Natural killer cell (primary cell): ENCODE results near the gene PLCB1. TPM values are rescaled to one million over a fixed set of nuclear protein-coding genes. Genes with fewer than 3 reads are reported as not detected.

Experiments used
- ATAC-seq, 3 donors: fragments of 150-1000 bp in 2 of 3; fragments of 200-7000 bp in 1 of 3; cut with Tn5 transposase; 1 replicate in 1 of 3; 2 replicates in 2 of 3; pipeline ENCODE4 v1.10.0; 2021; ENCODE audit warnings: mild to moderate bottlenecking in 2 of 3, moderate library complexity in 2 of 3
- DNase-seq, 2 donors: peaks; one replicate each; pipeline versions ENCODE4 v3.0.0 to v3.0.0-alpha.2; 2013 to 2021; ENCODE audit warnings: mixed read lengths in 1 of 2
- H3K27ac ChIP-seq: one replicate; pipeline ENCODE4 v1.5.1; 2013; ENCODE audit warnings: mild to moderate bottlenecking, low read length
- H3K27me3 ChIP-seq: one replicate; pipeline ENCODE4 v1.6.1; 2013; ENCODE audit warnings: low read length; ENCODE audit not compliant: control insufficient read depth, insufficient read depth
- H3K36me3 ChIP-seq: one replicate; pipeline ENCODE4 v1.6.1; 2013; ENCODE audit warnings: low read length; ENCODE audit not compliant: control insufficient read depth, insufficient read depth
- H3K4me1 ChIP-seq: one replicate; pipeline ENCODE4 v1.6.1; 2013; ENCODE audit warnings: low read length; ENCODE audit not compliant: control insufficient read depth, insufficient read depth
- H3K4me3 ChIP-seq: one replicate; pipeline ENCODE4 v1.5.1; 2013; ENCODE audit warnings: low read length
- H3K9me3 ChIP-seq: one replicate; pipeline ENCODE4 v1.6.1; 2013; ENCODE audit warnings: low read length; ENCODE audit not compliant: control insufficient read depth, insufficient read depth
- H3K27ac Mint-ChIP-seq, 2 donors: one replicate each; pipeline ENCODE4 v1.8.0; 2022; ENCODE audit warnings: mild to moderate bottlenecking in 2 of 2, mixed read lengths in 2 of 2, moderate library complexity in 1 of 2
- H3K27me3 Mint-ChIP-seq, 2 donors: one replicate each; pipeline ENCODE4 v1.8.0; 2022; ENCODE audit warnings: low read depth in 2 of 2, mixed read lengths in 2 of 2
- H3K36me3 Mint-ChIP-seq: one replicate; pipeline ENCODE4 v1.8.0; 2022; ENCODE audit warnings: mixed read lengths
- H3K4me1 Mint-ChIP-seq, 2 donors: one replicate each; pipeline ENCODE4 v1.8.0; 2022; ENCODE audit warnings: mixed read lengths in 2 of 2
- H3K4me3 Mint-ChIP-seq: one replicate; pipeline ENCODE4 v1.8.0; 2022; ENCODE audit warnings: mild to moderate bottlenecking, moderate library complexity, mixed read lengths
- H3K9me3 Mint-ChIP-seq, 2 donors: one replicate each; pipeline ENCODE4 v1.8.0; 2022; ENCODE audit warnings: mixed read lengths in 2 of 2
- WGBS: methylation state at CpG from one replicate; pipeline ENCODE4 v1.1.7; 2013; ENCODE audit warnings: missing lambda C conversion rate; ENCODE audit not compliant: insufficient coverage; 5-methylcytosine and 5-hydroxymethylcytosine counted together
- intact Hi-C: fragments of 100-400 bp; cut with micrococcal nuclease; formaldehyde crosslinking; loops from one replicate; pipeline ENCODE4 v1.14.2; 2022
- total RNA-seq, 4 donors: library from RNA; stranded (reverse); fragments of 120-200 nt in 1 of 4; gene quantifications; one replicate each; pipeline versions ENCODE4 v1.2.3 to v1.2.4, GENCODE V29; 2013 to 2022
- TF ChIP-seq, protein P1 (sequence below): fragments of 200-600 bp; IDR thresholded peaks from one replicate; pipeline ENCODE4 v1.8.0; 2022; ENCODE audit warnings: antibody characterized with exemption

The PLCB1 gene
- total RNA-seq, 3 donors from 2014 or later (not counting 1 experiment from before 2014, with no cell fraction given): 48.7 to 66.2 (median 57.7) TPM

DNA sequence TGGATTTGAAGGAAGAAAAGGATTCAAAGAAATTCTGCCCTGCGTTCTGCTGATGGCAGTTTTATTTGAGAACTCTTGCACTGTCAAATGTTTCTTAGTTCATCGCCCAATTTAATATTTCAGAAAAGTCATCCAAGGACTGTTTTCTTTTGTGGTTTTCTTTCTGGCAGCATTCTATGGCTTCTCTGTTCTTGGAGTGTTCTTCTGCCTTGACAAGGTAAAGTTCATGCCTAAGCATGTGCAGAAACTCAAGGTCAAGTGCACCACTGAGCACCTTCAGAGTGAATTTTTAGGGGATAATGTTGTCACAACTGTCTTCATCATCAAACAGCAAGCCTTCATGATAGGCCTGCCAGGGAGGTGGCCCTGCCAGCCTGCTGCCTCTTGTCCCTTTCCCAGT is 225.6 kb downstream of the PLCB1 start:
- H3K36me3 Mint-ChIP-seq: no peaks in the 10 kb centered on the region
- Histone ChIP-seq H3K4me3 (no peak overlapping the region), H3K9me3 (no peaks in the 10 kb centered on the region), H3K4me1 (no peaks in the 10 kb centered on the region), H3K27ac (no peak overlapping the region), H3K36me3 (no peaks in the 10 kb centered on the region), H3K27me3 (no peaks in the 10 kb centered on the region)
- H3K9me3 Mint-ChIP-seq: no peaks in the 10 kb centered on the region
- ATAC-seq: no peak
- no peaks in the 10 kb centered on the region for H3K27me3 Mint-ChIP-seq
- peaks cover 25 to 44% of the 10 kb centered on the region in 2 donors for H3K4me1 Mint-ChIP-seq
- WGBS: 64% methylated on average over 2 of the region's 2 CpGs
- no peak overlapping the region for H3K27ac Mint-ChIP-seq
- H3K4me3 Mint-ChIP-seq: no peak overlapping the region
- TF ChIP-seq, protein P1, sequence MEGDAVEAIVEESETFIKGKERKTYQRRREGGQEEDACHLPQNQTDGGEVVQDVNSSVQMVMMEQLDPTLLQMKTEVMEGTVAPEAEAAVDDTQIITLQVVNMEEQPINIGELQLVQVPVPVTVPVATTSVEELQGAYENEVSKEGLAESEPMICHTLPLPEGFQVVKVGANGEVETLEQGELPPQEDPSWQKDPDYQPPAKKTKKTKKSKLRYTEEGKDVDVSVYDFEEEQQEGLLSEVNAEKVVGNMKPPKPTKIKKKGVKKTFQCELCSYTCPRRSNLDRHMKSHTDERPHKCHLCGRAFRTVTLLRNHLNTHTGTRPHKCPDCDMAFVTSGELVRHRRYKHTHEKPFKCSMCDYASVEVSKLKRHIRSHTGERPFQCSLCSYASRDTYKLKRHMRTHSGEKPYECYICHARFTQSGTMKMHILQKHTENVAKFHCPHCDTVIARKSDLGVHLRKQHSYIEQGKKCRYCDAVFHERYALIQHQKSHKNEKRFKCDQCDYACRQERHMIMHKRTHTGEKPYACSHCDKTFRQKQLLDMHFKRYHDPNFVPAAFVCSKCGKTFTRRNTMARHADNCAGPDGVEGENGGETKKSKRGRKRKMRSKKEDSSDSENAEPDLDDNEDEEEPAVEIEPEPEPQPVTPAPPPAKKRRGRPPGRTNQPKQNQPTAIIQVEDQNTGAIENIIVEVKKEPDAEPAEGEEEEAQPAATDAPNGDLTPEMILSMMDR: no peak
- DNase-seq: no peak
- intact Hi-C loops: no loop called here

DNA sequence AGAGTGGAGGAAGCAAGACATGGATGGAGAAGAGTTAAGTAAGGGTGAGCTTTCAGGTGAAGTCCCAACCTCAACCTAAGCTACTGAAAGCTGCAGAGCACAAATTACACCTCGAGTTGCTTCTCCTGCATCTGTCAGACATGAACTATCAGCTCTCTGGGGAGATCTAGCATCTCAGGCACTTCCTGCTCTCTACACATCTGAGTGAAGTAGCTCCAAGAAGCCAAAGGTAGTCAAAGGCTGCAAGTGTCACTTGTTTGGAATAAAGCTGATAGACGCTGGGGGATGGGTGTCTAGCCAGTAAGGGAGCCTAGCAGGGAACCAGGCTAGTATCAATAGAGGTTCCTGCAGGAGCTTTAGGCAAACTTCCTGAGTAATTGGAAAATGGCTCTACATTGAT is 228.0 kb downstream of the PLCB1 start:
- DNase-seq: no peak
- Histone ChIP-seq H3K36me3 (no peaks in the 10 kb centered on the region), H3K9me3 (no peaks in the 10 kb centered on the region), H3K4me3 (no peak overlapping the region), H3K27me3 (no peaks in the 10 kb centered on the region), H3K4me1 (no peaks in the 10 kb centered on the region), H3K27ac (no peak overlapping the region)
- no peak overlapping the region for H3K4me3 Mint-ChIP-seq
- H3K27ac Mint-ChIP-seq: no peak overlapping the region
- H3K9me3 Mint-ChIP-seq: no peaks in the 10 kb centered on the region
- ATAC-seq: no peak
- TF ChIP-seq, protein P1: no peak
- WGBS: 60% methylated on average over 2 of the region's 2 CpGs
- intact Hi-C loops: no loop called here
- H3K27me3 Mint-ChIP-seq: no peaks in the 10 kb centered on the region
- peaks cover 22 to 41% of the 10 kb centered on the region in 2 donors for H3K4me1 Mint-ChIP-seq
- H3K36me3 Mint-ChIP-seq: no peaks in the 10 kb centered on the region

DNA sequence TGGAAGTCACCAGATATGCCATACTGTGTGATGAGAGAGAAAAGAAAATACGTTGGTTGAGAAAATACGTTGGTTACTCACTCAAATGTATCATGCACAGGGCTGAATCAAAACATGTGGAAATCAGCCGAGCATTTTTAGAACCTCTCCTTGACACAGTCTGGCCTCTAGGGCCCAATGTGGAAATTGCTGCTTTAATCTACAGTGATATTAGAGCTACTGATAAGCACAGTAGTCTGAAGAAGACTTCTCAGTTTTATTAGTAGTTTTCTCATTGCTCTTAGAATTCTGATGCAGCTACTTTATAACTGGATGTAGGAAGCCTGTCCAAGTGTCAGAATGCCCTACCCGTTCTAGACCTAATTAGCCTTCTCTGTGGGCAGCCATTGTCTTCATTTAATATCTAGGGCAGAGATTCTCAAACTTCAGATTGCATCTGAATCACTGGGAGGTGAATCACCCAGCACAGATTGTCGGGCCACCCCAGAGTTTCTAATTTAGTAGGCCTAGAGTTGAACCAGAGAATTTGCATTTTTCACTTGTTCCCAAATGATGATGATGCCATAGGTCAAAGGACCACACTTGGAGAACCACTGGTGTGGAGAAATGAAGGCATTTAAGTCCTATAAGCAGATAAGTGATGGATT is 229.1 kb downstream of the PLCB1 start:
- 68% methylated on average over 5 of the region's 5 CpGs for WGBS
- Histone ChIP-seq H3K27me3 (no peaks in the 10 kb centered on the region), H3K4me3 (no peak overlapping the region), H3K27ac (no peak overlapping the region), H3K9me3 (no peaks in the 10 kb centered on the region), H3K4me1 (no peaks in the 10 kb centered on the region), H3K36me3 (no peaks in the 10 kb centered on the region)
- intact Hi-C loops: no loop called here
- TF ChIP-seq, protein P1: no peak
- Mint-ChIP-seq H3K36me3 (no peaks in the 10 kb centered on the region), H3K9me3 (no peaks in the 10 kb centered on the region), H3K27ac (no peak overlapping the region), H3K27me3 (no peaks in the 10 kb centered on the region), H3K4me3 (no peak overlapping the region), H3K4me1 (peaks cover 21 to 39% of the 10 kb centered on the region in 2 donors)
- ATAC-seq (no peak), DNase-seq (no peak)

DNA sequence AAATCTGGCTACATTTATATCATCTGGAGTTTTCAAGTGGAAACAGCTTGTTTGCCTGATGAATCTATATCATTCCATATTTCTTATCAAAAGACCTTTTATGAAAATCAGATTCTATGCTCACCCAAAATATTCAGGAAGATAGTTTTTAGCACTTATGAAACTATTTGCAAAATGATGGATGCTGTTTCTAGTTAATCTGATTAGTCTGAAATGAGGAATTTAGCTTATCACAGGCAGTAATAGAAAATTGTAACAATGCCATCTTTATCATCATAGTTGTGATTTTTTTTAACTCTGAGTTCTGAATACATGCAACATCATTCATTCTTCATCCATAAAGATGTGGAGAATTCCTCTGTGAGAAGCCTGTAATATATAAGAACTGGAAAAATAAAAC is 229.7 kb downstream of the PLCB1 start:
- Histone ChIP-seq H3K27ac (no peak overlapping the region), H3K9me3 (no peaks in the 10 kb centered on the region), H3K4me1 (no peaks in the 10 kb centered on the region), H3K4me3 (no peak overlapping the region), H3K36me3 (no peaks in the 10 kb centered on the region), H3K27me3 (no peaks in the 10 kb centered on the region)
- Mint-ChIP-seq H3K9me3 (no peaks in the 10 kb centered on the region), H3K36me3 (no peaks in the 10 kb centered on the region), H3K4me1 (peaks cover 15 to 33% of the 10 kb centered on the region in 2 donors), H3K4me3 (no peak overlapping the region), H3K27ac (no peak overlapping the region), H3K27me3 (no peaks in the 10 kb centered on the region)
- TF ChIP-seq, protein P1: no peak
- ATAC-seq: no peak
- intact Hi-C loops: no loop called here
- no peak for DNase-seq
